HepG2 (cell line): ENCODE data around the gene RAD50. TPM values are rescaled to one million over a fixed set of nuclear protein-coding genes. Genes with fewer than 3 reads are reported as not detected.

Experiments
- ARID2 ChIP-seq: sonication (generic); formaldehyde crosslinking; IDR thresholded peaks from 2 replicates; pipeline ENCODE4 v1.8.1; 2022; ENCODE audit warnings: mild to moderate bottlenecking, missing genetic modification reagents, borderline replicate concordance
- ARID4A ChIP-seq: sonication (generic); formaldehyde crosslinking; IDR thresholded peaks from 2 replicates; pipeline ENCODE4 v1.5.0; 2020; ENCODE audit warnings: mild to moderate bottlenecking, missing genetic modification reagents, borderline replicate concordance
- HDAC2 ChIP-seq: sonication (generic); formaldehyde crosslinking; IDR thresholded peaks from 2 replicates; pipeline ENCODE4 v1.4.0; 2020; ENCODE audit warnings: missing genetic modification reagents
- KDM2A ChIP-seq: sonication (generic); formaldehyde crosslinking; IDR thresholded peaks from 2 replicates; pipeline ENCODE4 v1.4.0; 2020; ENCODE audit warnings: low read depth, missing genetic modification reagents, borderline replicate concordance
- PHF21A ChIP-seq: sonication (generic); formaldehyde crosslinking; IDR thresholded peaks from 2 replicates; pipeline ENCODE4 v1.5.0; 2020; ENCODE audit warnings: mild to moderate bottlenecking, missing genetic modification reagents
- TOPORS ChIP-seq: sonication (generic); formaldehyde crosslinking; IDR thresholded peaks from 2 replicates; pipeline ENCODE4 v1.8.0; 2023; ENCODE audit warnings: mild to moderate bottlenecking, missing genetic modification reagents
- ZFP90 ChIP-seq: sonication (generic); formaldehyde crosslinking; IDR thresholded peaks from 2 replicates; pipeline ENCODE4 v1.8.0; 2022; ENCODE audit warnings: missing genetic modification reagents, mild to moderate bottlenecking, inconsistent platforms, borderline replicate concordance
- ZFP91 ChIP-seq: sonication (generic); formaldehyde crosslinking; IDR thresholded peaks from 2 replicates; pipeline ENCODE4 v1.9.0; 2022; ENCODE audit warnings: missing genetic modification reagents, mild to moderate bottlenecking, borderline replicate concordance
- ZNF296 ChIP-seq: sonication (generic); formaldehyde crosslinking; conservative IDR thresholded peaks from 2 replicates; pipeline ENCODE4 v1.5.0; 2020; ENCODE audit warnings: mild to moderate bottlenecking, missing genetic modification reagents
- ZNF687 ChIP-seq: sonication (generic); formaldehyde crosslinking; IDR thresholded peaks from 2 replicates; pipeline ENCODE4 v1.5.1; 2020; ENCODE audit warnings: mild to moderate bottlenecking, missing genetic modification reagents, moderate library complexity
- ZNF749 ChIP-seq: sonication (generic); formaldehyde crosslinking; IDR thresholded peaks from 2 replicates; pipeline ENCODE4 v1.8.0; 2022; ENCODE audit warnings: mild to moderate bottlenecking, missing genetic modification reagents, moderate library complexity, borderline replicate concordance
- polyA plus RNA-seq, 8 experiments: library from polyadenylated mRNA; depleted of rRNA in 3 of 8; stranded (reverse) in 7 of 8; unstranded in 1 of 8; fragments of >200 nt; fragmentation: Illumina TruSeq in 4 of 8; extraction: Trizol in 4 of 8; gene quantifications; 2 replicates each; pipeline versions ENCODE4 v1.2.1 to v1.2.3, GENCODE V29; 2011 to 2016; ENCODE audit warnings: low read depth in 4 of 8, missing spikeins in 1 of 8, mixed read lengths in 1 of 8; ENCODE audit not compliant: insufficient read depth in 1 of 8
- total RNA-seq, 5 experiments: library from RNA; depleted of rRNA; stranded (reverse); fragments of >200 nt; fragmentation: Illumina TruSeq; extraction: Trizol; gene quantifications; 2 replicates each; pipeline ENCODE4 v1.2.3, GENCODE V29; 2016; ENCODE audit warnings: low read depth in 1 of 5
- TF ChIP-seq, protein P1 (sequence below): sonication (generic); formaldehyde crosslinking; IDR thresholded peaks from 2 replicates; pipeline ENCODE4 v1.5.0; 2020; ENCODE audit warnings: mild to moderate bottlenecking, missing genetic modification reagents, moderate library complexity
- TF ChIP-seq, protein P2 (sequence below): sonication (generic); formaldehyde crosslinking; IDR thresholded peaks from 2 replicates; pipeline ENCODE4 v1.4.0; 2020; ENCODE audit warnings: missing genetic modification reagents, borderline replicate concordance

RAD50 gene
- total and polyA plus RNA-seq, 2 of the 13 experiments (the other 11 are each of a cell fraction or from before 2014, with no cell fraction given) = 19.2 to 23.4 TPM

DNA sequence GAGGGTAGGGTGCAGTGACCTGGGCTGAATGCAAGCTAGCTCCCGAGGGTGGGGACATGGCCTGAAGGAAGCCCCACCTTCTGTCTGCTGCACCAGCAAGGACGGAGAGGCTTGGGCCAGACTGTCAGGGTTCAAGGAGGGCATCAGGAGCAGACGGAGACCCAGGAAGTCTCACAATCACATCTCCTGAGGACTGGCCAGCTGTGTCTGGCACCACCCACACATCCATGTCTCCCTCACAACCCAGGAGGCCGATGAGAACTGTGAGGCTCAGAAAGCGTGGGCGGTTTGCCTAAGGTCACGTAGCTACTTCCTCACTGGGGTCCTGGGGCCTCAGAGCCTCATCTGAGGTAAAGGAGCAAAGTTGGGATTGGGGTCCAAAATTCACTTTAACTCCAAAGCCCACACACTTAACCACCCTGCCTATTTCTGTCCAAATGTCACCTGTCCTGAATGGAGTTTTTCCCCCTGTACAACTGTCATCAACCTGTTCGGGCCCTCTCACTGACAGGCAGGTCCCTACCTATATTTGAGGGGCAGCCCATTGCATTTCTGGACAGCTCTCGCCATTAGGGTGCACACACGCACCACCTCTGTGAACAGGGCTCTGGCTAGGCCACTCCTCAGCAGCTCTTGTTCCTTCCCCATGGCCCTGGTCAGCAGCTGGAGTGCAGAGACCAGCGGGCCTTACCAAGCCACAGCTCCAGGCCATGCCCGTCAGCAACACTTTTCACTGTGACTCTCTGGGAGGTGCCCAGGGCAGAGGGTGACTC lies 104.6 kb downstream of the RAD50 start (continued):
- TF ChIP-seq ZFP91 (CRISPR knock-in tag) (0 out of 2 replicates have a peak, but pooled peaks have one; percentile 9), ZFP90 (CRISPR knock-in tag) (no peak), ZNF687 (CRISPR knock-in tag) (peak; percentile 65), ZNF749 (CRISPR knock-in tag) (0 out of 2 replicates have a peak, but pooled peaks have one; percentile 38), TOPORS (CRISPR knock-in tag) (no peak), ARID2 (CRISPR knock-in tag) (no peak), PHF21A (CRISPR knock-in tag) (no peak), HDAC2 (CRISPR knock-in tag) (0 out of 2 replicates have a peak, but pooled peaks have one; percentile 21), KDM2A (0 out of 2 replicates have a peak, but pooled peaks have one; percentile 7), ARID4A (CRISPR knock-in tag) (peak; percentile 18; the same call in 1 of the 2 replicates), ZNF296 (0 out of 2 replicates have a peak, but pooled peaks have one; percentile 22)
- TF ChIP-seq, protein P1, sequence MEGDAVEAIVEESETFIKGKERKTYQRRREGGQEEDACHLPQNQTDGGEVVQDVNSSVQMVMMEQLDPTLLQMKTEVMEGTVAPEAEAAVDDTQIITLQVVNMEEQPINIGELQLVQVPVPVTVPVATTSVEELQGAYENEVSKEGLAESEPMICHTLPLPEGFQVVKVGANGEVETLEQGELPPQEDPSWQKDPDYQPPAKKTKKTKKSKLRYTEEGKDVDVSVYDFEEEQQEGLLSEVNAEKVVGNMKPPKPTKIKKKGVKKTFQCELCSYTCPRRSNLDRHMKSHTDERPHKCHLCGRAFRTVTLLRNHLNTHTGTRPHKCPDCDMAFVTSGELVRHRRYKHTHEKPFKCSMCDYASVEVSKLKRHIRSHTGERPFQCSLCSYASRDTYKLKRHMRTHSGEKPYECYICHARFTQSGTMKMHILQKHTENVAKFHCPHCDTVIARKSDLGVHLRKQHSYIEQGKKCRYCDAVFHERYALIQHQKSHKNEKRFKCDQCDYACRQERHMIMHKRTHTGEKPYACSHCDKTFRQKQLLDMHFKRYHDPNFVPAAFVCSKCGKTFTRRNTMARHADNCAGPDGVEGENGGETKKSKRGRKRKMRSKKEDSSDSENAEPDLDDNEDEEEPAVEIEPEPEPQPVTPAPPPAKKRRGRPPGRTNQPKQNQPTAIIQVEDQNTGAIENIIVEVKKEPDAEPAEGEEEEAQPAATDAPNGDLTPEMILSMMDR = peak; percentile 66
- TF ChIP-seq, protein P2, sequence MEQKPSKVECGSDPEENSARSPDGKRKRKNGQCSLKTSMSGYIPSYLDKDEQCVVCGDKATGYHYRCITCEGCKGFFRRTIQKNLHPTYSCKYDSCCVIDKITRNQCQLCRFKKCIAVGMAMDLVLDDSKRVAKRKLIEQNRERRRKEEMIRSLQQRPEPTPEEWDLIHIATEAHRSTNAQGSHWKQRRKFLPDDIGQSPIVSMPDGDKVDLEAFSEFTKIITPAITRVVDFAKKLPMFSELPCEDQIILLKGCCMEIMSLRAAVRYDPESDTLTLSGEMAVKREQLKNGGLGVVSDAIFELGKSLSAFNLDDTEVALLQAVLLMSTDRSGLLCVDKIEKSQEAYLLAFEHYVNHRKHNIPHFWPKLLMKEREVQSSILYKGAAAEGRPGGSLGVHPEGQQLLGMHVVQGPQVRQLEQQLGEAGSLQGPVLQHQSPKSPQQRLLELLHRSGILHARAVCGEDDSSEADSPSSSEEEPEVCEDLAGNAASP (CRISPR knock-in tag) = no peak
